ENCODE data around the gene HRG. TPM values are rescaled to one million over a fixed set of nuclear protein-coding genes. Genes with fewer than 3 reads are reported as not detected.

The HRG gene
- total RNA-seq, 1 experiment from 2014 or later: 1.3 TPM

- ChIA-PET CTCF (no interaction called here), POLR2A (ENCODE audit: unreplicated experiment) (no interaction called here)
- no peak overlapping the region for H3K4me2 ChIP-seq
- H2AFZ ChIP-seq: no peak overlapping the region
- H4K20me1 ChIP-seq (ENCODE audit: insufficient read depth): no peaks in the 10 kb centered on the region
- no peaks in the 10 kb centered on the region for H3K9me3 ChIP-seq (ENCODE audit: insufficient read depth, low read depth)
- H3K27ac ChIP-seq: no peak overlapping the region
- BruUV-seq (replicated peaks): no TSS peak
- H3K4me1 ChIP-seq (replicated peaks; ENCODE audit: insufficient read depth): peaks cover 18% of the 10 kb centered on the region
- H3K4me3 ChIP-seq: no peak overlapping the region
- TF ChIP-seq, protein P1, sequence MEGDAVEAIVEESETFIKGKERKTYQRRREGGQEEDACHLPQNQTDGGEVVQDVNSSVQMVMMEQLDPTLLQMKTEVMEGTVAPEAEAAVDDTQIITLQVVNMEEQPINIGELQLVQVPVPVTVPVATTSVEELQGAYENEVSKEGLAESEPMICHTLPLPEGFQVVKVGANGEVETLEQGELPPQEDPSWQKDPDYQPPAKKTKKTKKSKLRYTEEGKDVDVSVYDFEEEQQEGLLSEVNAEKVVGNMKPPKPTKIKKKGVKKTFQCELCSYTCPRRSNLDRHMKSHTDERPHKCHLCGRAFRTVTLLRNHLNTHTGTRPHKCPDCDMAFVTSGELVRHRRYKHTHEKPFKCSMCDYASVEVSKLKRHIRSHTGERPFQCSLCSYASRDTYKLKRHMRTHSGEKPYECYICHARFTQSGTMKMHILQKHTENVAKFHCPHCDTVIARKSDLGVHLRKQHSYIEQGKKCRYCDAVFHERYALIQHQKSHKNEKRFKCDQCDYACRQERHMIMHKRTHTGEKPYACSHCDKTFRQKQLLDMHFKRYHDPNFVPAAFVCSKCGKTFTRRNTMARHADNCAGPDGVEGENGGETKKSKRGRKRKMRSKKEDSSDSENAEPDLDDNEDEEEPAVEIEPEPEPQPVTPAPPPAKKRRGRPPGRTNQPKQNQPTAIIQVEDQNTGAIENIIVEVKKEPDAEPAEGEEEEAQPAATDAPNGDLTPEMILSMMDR (conservative IDR thresholded peaks at IDR 0.05): no peak
- TF ChIP-seq EZH2 (IDR thresholded peaks at IDR 0.05; ENCODE audit: low read depth): no peak
- H3F3A ChIP-seq (ENCODE audit: insufficient read depth, low read depth): peaks cover 11% of the 10 kb centered on the region; the same call in 1 of the 2 replicates
- DNase-seq: no peak
- H3K27me3 ChIP-seq (ENCODE audit: insufficient read depth, low read depth): no peaks in the 10 kb centered on the region
- intact Hi-C loops (cut with micrococcal nuclease; ENCODE audit: unreplicated experiment): no loop called here
- no peaks in the 10 kb centered on the region for H3K79me2 ChIP-seq (ENCODE audit: low read depth)
- no peaks in the 10 kb centered on the region for H3K36me3 ChIP-seq (ENCODE audit: low read depth)
- H3K9me2 ChIP-seq (ENCODE audit: insufficient read depth): no peaks in the 10 kb centered on the region
Measured at GRCh38 chr3:186636536-186636935, 29.3 kb upstream of the HRG start.

- Histone ChIP-seq H3K79me2 (ENCODE audit: low read depth) (no peaks in the 10 kb centered on the region), H3K4me2 (no peak overlapping the region), H3K9me2 (ENCODE audit: insufficient read depth) (no peaks in the 10 kb centered on the region), H3K27ac (no peak overlapping the region), H3K4me1 (replicated peaks; ENCODE audit: insufficient read depth) (peaks cover 18% of the 10 kb centered on the region), H3F3A (ENCODE audit: insufficient read depth, low read depth) (peaks cover 11% of the 10 kb centered on the region; the same call in 1 of the 2 replicates), H2AFZ (no peak overlapping the region), H4K20me1 (ENCODE audit: insufficient read depth) (no peaks in the 10 kb centered on the region), H3K36me3 (ENCODE audit: low read depth) (no peaks in the 10 kb centered on the region), H3K4me3 (no peak overlapping the region), H3K27me3 (ENCODE audit: insufficient read depth, low read depth) (no peaks in the 10 kb centered on the region), H3K9me3 (ENCODE audit: insufficient read depth, low read depth) (no peaks in the 10 kb centered on the region)
- no peak for DNase-seq
- intact Hi-C loops (cut with micrococcal nuclease; ENCODE audit: unreplicated experiment): no loop called here
- TF ChIP-seq EZH2 (IDR thresholded peaks at IDR 0.05; ENCODE audit: low read depth): no peak
- TF ChIP-seq, protein P1 (conservative IDR thresholded peaks at IDR 0.05): no peak
- ChIA-PET CTCF (no interaction called here), POLR2A (ENCODE audit: unreplicated experiment) (no interaction called here)
- BruUV-seq (replicated peaks): no TSS peak
Measured at GRCh38 chr3:186637686-186638085, 28.1 kb upstream of the HRG start.

DNA sequence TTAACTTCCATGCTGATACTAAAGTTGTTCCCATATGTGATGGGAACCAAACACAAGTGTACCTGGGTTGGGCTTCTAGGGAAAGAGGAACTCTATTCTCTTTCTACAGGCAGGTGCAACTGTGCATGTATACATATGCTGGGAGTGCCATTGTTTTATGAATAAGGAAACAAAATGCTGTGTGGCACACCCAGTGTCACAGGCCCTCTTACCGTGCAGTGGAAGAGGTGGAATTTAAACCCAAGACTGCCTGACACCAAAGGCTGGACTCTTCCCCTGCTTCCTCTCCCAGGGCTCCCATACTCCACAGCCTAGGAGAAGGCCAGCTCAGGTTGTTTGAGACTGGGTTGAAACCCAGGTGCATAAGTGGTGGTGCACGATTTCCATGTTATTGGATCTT lies 27.6 kb upstream of the HRG start:
- Histone ChIP-seq H3F3A (ENCODE audit: insufficient read depth, low read depth) (peaks cover 8% of the 10 kb centered on the region; the same call in 1 of the 2 replicates), H4K20me1 (ENCODE audit: insufficient read depth) (no peaks in the 10 kb centered on the region), H3K36me3 (ENCODE audit: low read depth) (no peaks in the 10 kb centered on the region), H3K79me2 (ENCODE audit: low read depth) (no peaks in the 10 kb centered on the region), H2AFZ (no peak overlapping the region), H3K9me3 (ENCODE audit: insufficient read depth, low read depth) (no peaks in the 10 kb centered on the region), H3K4me1 (replicated peaks; ENCODE audit: insufficient read depth) (peaks cover 14% of the 10 kb centered on the region), H3K27ac (no peak overlapping the region), H3K4me2 (no peak overlapping the region), H3K4me3 (no peak overlapping the region), H3K9me2 (ENCODE audit: insufficient read depth) (no peaks in the 10 kb centered on the region), H3K27me3 (ENCODE audit: insufficient read depth, low read depth) (no peaks in the 10 kb centered on the region)
- ChIA-PET CTCF (no interaction called here), POLR2A (ENCODE audit: unreplicated experiment) (no interaction called here)
- intact Hi-C loops (cut with micrococcal nuclease; ENCODE audit: unreplicated experiment): no loop called here
- TF ChIP-seq, protein P1 (conservative IDR thresholded peaks at IDR 0.05): no peak
- no TSS peak for BruUV-seq (replicated peaks)
- no peak for DNase-seq

Data from PC-9 (cell line).